Upper lobe of right lung (tissue), 1 donor: ENCODE results near the gene FOXP3. TPM values are rescaled to one million over a fixed set of nuclear protein-coding genes. Genes with fewer than 3 reads are reported as not detected.

Experiments used
- ATAC-seq: fragments of 200-7000 bp; cut with Tn5 transposase; one replicate; pipeline ENCODE4 v1.9.1; 2020; ENCODE audit warnings: mild to moderate bottlenecking, moderate library complexity
- DNase-seq: peaks from one replicate; pipeline ENCODE4 v3.0.0-alpha.2; 2020
- H3K27ac ChIP-seq: fragments of 200-600 bp; one replicate; pipeline ENCODE4 v1.8.0; 2022
- H3K27me3 ChIP-seq: fragments of 200-600 bp; one replicate; pipeline ENCODE4 v1.8.0; 2022; ENCODE audit warnings: mild to moderate bottlenecking
- H3K36me3 ChIP-seq: fragments of 200-600 bp; one replicate; pipeline ENCODE4 v1.8.0; 2022
- H3K4me1 ChIP-seq: fragments of 200-600 bp; one replicate; pipeline ENCODE4 v1.8.0; 2022
- H3K4me3 ChIP-seq: fragments of 200-600 bp; one replicate; pipeline ENCODE4 v1.8.0; 2022; ENCODE audit warnings: mild to moderate bottlenecking
- H3K9me3 ChIP-seq: fragments of 200-600 bp; one replicate; pipeline ENCODE4 v1.8.0; 2022
- intact Hi-C: fragments of 100-400 bp; cut with DNase I; formaldehyde crosslinking; loops from one replicate; pipeline ENCODE4 v1.11.0; 2022
- total RNA-seq: library from RNA; stranded (reverse); fragmentation: NEBNext Ultra II Directional; extraction: Animal tissue kit (Norgen Biotek cat#: 25700); gene quantifications from one replicate; pipeline ENCODE4 v1.2.1, GENCODE V29; 2021
- TF ChIP-seq, protein P1 (sequence below): fragments of 200-600 bp; IDR thresholded peaks from one replicate; pipeline ENCODE4 v1.8.0; 2022; ENCODE audit warnings: antibody characterized with exemption
- donor health status: DM: no; HTN: yes; CAD: no; lungs with severe emphysema.

The FOXP3 gene
- total RNA-seq, 1 donor from 2014 or later, result 0.35 TPM

DNA sequence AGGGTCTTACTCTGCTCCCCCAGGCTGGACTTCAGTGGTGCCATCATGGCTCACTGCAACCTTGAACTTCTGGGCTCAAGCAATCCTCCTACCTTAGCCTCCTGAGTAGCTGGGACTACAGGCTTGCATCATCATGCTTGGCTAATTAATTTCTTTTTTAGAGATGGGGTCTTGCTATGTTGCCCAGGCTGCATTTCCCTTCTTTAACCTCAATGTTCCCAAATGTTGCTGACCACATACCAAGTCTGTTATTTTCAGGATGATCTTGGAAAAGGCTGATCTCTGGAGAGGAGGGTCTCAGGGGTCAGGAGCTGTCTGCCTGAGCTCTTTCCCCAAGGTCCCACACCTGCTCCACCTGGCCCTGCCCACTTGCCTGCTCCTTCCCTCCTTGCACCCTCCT lies 44.4 kb downstream of the FOXP3 start:
- H3K4me3 ChIP-seq, result no peak overlapping the region
- no peaks in the 10 kb centered on the region for H3K9me3 ChIP-seq
- ATAC-seq (no peak), DNase-seq (no peak)
- intact Hi-C loops, result no loop called here
- no peaks in the 10 kb centered on the region for H3K27me3 ChIP-seq
- H3K4me1 ChIP-seq, result no peaks in the 10 kb centered on the region
- H3K27ac ChIP-seq, result no peak overlapping the region
- no peaks in the 10 kb centered on the region for H3K36me3 ChIP-seq
- TF ChIP-seq, protein P1, sequence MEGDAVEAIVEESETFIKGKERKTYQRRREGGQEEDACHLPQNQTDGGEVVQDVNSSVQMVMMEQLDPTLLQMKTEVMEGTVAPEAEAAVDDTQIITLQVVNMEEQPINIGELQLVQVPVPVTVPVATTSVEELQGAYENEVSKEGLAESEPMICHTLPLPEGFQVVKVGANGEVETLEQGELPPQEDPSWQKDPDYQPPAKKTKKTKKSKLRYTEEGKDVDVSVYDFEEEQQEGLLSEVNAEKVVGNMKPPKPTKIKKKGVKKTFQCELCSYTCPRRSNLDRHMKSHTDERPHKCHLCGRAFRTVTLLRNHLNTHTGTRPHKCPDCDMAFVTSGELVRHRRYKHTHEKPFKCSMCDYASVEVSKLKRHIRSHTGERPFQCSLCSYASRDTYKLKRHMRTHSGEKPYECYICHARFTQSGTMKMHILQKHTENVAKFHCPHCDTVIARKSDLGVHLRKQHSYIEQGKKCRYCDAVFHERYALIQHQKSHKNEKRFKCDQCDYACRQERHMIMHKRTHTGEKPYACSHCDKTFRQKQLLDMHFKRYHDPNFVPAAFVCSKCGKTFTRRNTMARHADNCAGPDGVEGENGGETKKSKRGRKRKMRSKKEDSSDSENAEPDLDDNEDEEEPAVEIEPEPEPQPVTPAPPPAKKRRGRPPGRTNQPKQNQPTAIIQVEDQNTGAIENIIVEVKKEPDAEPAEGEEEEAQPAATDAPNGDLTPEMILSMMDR, result no peak

DNA sequence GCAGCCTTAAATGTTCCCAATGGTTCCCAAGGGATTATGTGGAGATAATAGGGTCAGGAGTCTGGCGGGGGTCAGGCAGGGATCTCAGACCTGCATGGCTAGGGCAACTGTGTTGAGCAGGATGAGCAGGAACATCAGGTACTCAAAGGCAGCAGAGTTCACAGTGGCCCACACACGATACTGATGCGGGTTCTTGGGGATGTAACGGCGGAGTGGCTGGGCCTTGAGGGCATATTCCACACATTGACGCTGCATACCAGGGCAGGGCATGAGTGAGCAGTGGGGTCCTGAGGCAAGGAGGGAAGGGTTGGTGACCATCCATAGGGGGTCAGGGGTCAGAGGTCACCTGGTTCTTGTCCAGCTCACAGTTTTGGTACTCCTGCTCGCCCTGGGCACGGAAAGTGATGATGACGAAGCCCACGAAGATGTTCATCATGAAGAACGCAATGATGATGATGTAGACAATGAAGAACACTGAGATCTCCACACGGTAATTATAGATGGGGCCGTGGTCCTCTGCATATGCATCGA lies 49.4 kb downstream of the FOXP3 start:
- Histone ChIP-seq H3K9me3 (no peaks in the 10 kb centered on the region), H3K27me3 (no peaks in the 10 kb centered on the region), H3K4me3 (no peak overlapping the region), H3K36me3 (no peaks in the 10 kb centered on the region), H3K27ac (no peak overlapping the region), H3K4me1 (no peaks in the 10 kb centered on the region)
- no peak for DNase-seq
- ATAC-seq, result no peak
- intact Hi-C loops, result no loop called here
- TF ChIP-seq, protein P1, result no peak

DNA sequence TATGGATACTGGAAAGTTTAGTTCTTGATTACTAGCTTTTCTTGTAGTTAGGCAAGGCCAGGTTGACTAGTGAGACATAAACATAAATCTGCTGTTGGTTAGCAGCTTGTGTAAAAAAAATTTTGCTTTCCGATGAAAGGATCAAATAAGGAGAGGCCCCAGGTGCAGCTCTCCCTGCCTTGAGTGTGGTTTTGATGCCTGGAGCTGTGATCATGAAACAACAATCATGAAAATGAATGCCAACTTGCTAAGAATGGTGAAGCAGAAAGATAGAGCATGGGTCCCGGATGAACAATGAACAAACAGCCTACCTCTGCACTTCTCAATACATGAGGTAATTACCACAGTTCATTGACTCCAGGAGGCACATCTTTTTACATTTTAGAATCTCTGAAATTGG lies 50.1 kb downstream of the FOXP3 start:
- DNase-seq (no peak), ATAC-seq (no peak)
- intact Hi-C loops, result no loop called here
- Histone ChIP-seq H3K27ac (no peak overlapping the region), H3K9me3 (no peaks in the 10 kb centered on the region), H3K4me3 (no peak overlapping the region), H3K4me1 (no peaks in the 10 kb centered on the region), H3K27me3 (no peaks in the 10 kb centered on the region), H3K36me3 (no peaks in the 10 kb centered on the region)
- TF ChIP-seq, protein P1, result no peak

DNA sequence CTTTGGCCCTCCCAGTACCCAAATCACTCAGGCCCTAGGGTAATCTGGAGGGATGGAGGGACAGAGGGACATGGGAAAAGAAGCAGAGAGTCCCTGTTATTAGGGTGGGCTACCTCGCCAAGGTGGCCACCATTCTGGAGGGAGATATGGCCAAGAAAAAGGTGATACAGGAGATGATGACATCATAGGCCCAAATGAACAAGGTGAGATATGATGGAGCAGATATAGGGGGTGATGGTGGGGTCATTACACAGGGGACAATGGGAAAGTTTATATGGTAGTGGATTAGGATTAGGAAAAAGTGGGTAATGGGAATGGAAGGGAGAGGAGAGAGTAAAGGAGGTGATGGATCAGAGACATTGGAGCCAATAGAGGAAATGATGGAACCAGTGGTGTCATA lies 51.6 kb downstream of the FOXP3 start:
- H3K36me3 ChIP-seq, result no peaks in the 10 kb centered on the region
- no peaks in the 10 kb centered on the region for H3K27me3 ChIP-seq
- no peaks in the 10 kb centered on the region for H3K4me1 ChIP-seq
- TF ChIP-seq, protein P1, result no peak
- DNase-seq, result no peak
- H3K27ac ChIP-seq, result no peak overlapping the region
- H3K9me3 ChIP-seq, result no peaks in the 10 kb centered on the region
- intact Hi-C loops, result no loop called here
- no peak for ATAC-seq
- no peak overlapping the region for H3K4me3 ChIP-seq

DNA sequence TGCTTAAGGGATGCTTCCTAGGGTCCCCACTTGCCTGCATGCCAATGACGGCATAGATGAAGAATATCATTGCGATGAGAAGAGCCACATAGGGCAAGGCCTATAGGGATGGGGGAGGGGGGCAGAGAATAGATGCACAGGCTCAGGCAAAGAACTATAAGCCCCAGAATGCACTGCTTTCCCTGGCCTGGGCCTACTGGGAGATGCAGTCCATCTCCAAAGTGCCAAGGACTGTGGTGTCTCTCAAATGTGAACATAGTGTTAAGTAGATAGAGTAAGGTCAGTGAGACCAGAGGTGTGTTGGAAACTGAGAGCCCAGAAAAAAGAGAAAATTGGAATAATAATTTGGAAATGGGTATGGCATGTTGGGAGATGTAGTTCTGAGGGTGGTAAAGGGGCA lies 52.3 kb downstream of the FOXP3 start:
- no peaks in the 10 kb centered on the region for H3K4me1 ChIP-seq
- no peaks in the 10 kb centered on the region for H3K27me3 ChIP-seq
- TF ChIP-seq, protein P1, result no peak
- no peak overlapping the region for H3K4me3 ChIP-seq
- H3K9me3 ChIP-seq, result no peaks in the 10 kb centered on the region
- no peaks in the 10 kb centered on the region for H3K36me3 ChIP-seq
- H3K27ac ChIP-seq, result no peak overlapping the region
- intact Hi-C loops, result no loop called here
- ATAC-seq (no peak), DNase-seq (no peak)

DNA sequence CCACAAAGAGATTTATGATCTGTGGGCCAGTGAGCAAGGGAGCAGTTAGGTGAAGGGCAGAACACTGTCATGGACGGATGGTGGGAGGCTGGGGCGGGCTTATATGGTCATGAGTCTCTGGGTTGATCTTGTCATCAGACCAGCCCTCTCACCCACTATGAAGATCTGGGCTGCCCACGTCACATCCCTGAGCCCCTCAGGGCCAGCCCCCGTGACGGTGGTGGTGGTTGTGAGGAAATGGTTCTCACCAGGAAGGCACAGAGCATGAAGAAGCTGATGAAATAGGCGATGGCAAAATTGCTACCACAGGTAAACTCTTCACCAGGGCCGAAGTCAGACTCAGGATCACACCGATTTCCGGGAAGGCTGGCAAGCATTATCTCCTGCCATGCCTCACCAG lies 53.4 kb downstream of the FOXP3 start:
- intact Hi-C loops, result no loop called here
- ATAC-seq (no peak), DNase-seq (no peak)

More for the DNA sequence above, 53.4 kb downstream of the FOXP3 start:
- no peaks in the 10 kb centered on the region for H3K27me3 ChIP-seq
- no peaks in the 10 kb centered on the region for H3K9me3 ChIP-seq
- no peak overlapping the region for H3K4me3 ChIP-seq
- TF ChIP-seq, protein P1, result no peak
- H3K36me3 ChIP-seq, result no peaks in the 10 kb centered on the region
- H3K27ac ChIP-seq, result no peak overlapping the region
- H3K4me1 ChIP-seq, result no peaks in the 10 kb centered on the region
